Stimulated activated CD4-positive, alpha-beta T cell treated with anti-CD3 and anti-CD28 coated beads, Interleukin-2, amount 100 ng/mL, for 24 hours (primary cell): Measurements from ENCODE around the gene ETS1.

Source experiments
- DNase-seq, 2 donors: peaks; one replicate each; pipeline ENCODE4 v3.0.0-alpha.2; 2020

ETS1 gene

DNA sequence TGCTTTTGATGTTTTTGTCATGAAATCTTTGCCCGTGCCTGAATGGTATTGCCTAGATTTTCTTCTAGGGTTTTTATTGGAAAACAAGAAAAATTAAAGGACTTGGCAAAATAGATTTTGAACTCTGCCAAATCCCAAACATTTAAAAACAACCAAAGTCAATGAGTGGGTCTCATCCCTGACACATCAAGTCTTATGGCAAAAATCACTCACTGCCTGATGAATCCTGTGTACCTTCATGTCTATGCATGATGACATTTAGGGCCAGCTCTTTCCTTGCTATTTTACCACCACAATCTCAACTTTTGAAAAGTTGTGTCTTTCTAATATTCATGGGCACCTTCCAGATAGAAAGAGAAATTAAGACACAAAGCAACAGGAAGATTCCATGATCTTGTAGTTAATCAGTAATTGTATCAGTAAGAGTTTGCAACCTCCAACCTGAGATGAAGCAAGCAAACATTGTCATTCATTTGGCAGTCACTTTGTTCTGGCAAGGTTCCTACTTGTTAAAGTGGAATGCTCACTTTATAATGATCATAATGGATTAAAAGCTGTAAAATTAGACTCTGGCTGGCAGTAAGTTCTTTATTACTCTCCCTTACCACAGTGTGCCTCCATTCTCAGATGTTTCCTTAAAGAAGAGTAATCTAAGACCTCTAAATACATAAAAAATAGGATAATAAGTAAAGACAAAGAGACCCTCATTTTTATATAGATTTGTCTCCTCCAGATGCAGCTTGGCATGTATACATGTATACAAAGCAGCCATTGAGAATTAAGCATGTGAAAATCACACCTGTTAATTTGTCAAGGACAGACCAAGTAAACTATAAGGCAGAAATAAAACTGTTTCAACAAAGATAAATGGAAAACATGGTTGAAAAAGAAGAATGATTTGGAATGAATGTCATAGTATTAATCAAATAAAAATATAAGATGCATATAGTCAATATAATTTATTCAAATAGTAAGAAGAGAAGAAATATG lies 51.6 kb downstream of the ETS1 start:
- no peak for DNase-seq

DNA sequence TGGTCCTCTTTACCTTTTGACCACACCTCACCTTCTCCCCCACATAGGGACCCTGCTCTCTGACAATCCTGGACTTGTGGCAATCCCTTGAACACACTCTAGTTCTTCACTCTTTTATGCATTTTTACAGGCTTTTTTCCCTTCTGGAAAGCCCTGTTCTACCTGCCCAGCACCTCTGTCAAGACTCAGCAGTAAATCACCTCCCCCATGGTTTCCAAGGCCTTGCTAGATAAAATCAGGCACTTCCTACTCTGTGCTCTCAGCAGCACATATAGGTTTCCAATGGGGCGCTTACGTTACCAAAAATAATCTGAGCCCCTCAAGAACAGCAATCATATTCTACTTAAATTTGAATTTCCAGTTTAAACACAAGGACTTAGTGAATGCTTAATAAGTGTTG lies 53.9 kb downstream of the ETS1 start:
- no peak for DNase-seq

DNA sequence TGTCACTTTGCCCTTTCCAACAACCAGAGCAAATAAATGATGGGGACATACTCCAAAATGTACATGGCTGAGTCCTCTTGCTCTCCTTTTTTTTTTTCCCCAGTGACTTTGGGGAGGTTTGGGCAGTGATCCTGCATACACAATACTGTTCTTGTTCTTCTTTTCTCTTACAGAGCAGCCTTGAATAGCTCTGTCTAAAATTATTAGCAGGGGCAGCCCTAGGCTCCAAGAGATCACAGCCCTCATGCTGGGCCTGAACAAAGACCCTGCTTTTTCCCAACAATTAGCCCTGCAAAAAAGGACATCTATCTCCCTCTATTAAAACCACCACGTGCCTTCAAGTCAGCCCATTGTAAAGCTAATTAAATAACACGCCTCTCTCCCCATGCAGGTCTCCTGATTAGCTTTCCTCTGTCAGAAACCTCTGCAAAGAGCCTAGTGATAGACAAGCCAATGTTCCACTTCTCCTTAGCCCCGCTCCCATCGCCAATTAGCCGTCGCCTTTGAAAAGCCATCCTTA lies 54.7 kb downstream of the ETS1 start:
- DNase-seq, result no peak

DNA sequence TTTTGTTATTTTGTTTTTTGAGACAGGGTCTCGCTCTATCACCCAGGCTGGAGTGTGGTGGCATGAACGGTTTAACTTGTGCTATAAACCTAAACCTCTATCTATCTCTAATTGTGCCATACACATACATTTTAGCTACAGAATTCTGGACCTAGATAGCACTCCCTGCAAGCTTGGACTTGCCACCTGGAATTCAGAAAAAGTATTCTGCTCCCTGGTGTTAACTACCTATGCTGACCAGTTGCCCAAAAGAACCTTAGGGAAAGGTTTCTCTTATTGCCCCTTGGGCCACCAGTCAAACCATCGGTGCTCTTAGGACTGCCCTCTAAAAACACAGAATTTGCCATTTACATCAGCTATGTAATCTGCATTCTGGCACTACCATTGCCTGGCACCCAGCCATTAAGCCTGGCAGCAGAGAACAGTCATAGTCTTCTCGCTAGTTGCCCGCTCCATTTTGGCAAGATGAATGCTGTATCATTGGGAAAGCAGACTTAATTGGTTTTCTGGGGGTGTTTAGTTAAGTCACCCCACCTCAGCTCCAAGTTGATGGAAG lies 55.3 kb downstream of the ETS1 start:
- DNase-seq, result no peak

DNA sequence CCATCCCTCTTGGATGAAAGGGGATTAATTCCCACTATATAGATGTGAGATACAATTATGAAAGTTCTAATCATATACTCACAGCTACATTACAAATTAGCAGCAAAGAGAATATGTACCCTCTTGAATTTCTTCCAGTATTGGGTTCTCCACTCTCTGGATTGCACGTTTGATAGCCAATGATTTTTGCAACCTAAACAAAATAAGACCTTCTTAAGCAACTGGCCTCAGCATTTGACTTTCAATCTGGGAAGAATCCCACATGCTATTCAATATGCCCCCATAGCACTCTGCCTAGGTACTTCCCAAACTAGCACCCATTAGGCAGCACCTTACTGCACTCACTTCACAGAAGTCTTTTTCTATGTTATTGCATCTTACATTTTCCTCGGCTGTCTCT lies 55.8 kb downstream of the ETS1 start:
- no peak for DNase-seq

DNA sequence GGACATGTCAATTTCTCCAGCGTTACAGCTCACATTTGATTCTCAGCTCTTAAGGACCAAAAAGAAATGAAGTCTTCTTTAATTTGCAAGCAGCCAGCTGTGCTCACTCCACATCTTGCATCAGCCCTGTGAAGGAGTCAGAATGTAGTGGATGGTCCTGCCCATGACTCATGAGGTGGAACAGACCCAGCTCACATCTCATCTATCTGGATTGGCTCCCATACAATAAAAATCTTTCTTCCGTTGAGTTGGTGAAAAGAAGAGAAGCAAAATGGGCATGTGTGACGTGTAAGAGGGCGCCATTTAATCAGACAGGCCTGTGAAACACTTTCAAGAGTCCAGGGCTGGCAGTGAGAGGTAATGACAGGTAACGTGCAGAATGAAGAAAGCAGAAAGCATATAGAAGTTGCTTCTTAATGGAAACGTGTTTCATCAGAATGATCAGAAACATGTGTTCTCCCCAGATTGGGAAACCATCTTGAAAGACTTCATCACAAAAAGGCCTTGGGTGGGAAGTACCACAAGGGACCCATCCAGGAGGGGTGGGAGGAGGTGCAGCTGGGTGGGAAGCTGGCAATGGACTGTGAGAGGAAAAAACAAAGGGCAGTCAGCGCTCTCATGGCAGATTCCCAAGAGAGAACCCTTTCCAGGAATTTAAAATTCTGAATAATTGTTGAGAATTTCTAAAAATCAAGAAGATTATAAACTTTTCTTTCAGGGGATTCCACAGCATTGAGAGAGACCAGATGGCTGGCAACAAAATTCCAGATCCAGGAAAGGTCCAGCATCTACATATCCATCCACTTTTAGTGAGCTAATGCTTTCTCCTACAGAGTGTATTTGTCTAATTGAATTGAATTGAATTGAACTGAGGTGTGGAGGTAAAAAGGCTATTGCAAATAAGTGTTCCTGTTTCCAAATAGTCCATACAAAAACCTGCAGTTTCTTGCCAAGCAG lies 57.0 kb downstream of the ETS1 start:
- no peak for DNase-seq

DNA sequence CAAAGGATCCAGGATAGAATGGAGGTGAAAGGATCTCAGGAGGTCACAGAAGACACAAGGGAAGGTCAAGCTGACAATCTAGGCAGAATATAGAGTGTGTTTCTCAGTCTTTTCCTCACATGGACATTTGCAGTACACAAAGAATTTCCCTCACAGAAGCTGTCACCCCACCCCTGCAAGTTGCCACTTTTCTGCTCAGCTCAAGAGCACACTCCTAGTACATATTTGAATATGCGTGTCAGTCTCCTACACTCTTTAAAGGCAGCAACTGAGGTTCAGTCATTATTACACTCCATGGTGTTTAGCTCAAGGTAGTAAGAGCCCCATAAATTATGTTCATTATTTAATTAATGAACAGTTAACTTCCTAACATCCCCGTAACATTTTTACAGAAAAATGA lies 59.1 kb downstream of the ETS1 start:
- no peak for DNase-seq

DNA sequence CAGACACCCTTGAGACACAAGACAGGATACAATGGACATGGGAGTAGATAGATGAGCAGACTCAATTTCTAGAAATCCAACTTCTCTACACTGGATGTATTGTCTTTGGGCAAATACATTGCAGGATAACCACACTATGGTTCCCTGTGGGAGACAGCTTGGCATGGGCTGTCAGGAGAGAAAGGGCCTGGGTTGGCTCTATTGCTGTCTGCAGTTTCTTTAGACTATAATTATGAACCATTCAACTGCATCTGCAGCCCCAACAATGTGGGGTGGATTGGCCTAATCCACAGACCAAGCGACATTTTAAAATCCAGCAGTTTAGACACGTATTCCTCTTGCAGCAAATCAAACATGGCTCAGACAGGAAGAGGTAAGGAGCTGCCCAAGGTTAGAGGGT lies 60.3 kb downstream of the ETS1 start:
- no peak for DNase-seq

DNA sequence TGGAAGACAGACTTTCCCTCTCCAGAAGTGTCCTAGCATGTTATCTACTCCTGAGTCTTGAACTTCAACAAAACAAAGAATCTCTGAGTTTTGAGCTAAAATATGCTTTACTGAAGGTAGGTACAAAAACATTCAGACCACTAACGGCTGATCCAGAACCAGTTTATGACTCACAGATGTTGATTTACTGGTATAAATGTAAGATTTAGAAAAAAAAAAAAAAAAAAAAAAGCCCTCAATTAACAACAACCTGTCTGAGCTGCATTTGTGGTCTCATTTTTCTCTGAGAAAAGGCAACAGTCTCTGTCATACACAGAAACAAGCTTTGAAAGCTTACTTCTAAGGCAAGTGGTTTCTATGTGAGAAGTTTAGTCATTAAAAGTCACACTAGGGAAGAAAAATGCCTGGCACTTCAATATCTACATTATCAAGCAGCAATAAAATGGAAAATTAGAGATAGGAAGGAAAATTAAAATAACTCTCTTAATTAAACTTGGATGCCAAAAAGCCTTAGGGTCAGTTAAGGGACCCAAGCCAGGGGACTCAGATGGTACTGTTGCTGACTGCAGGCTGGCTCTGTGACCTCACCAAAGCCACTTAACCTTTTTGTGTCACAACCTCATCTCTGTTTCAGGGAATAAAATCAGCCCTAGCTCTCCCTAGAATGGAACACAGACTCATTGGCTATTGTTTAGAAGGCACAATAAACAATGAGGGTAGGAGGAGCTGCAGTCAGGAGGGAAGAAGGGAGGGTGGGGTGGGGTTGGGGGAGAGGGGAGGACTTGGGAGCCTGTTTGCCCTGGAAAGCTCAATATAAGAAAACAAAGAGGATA lies 61.7 kb downstream of the ETS1 start:
- no peak for DNase-seq

DNA sequence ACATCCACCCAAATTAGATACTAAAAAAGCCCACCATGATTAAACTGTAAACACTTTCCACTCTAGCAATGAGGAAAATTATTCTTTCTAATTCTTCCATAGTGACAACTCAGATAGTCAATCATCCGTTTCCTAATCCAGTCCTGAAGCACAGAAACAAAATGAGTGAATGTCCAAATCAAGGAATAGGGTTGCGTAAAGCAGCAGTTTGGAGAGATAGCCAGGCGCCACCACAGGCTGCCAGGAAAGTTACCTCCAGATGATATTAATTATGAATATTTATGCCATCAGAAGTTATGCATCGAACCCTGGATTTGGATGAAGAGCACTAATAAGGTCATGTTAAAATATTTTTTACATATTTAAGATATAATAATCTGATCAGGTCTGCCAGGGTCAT lies 63.2 kb downstream of the ETS1 start:
- no peak for DNase-seq

DNA sequence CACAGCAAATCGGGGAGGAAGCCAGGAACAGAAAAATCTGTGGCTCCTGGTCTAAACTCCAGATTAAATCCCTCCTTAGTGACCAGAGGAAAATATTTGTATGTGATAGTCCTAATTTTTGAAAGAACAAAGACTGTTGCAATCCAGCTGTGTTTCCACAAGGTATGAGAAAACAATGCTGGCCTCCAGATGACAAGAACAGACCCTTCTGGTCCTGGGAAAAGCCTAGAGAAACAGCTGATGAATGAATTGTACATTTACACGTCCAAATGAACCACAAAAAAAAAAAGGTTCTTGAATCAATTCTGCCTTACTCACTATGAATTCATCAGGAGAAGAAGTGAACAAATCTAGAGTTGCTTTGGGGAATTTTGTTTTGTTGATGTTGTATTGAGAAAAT lies 63.7 kb downstream of the ETS1 start:
- no peak for DNase-seq

DNA sequence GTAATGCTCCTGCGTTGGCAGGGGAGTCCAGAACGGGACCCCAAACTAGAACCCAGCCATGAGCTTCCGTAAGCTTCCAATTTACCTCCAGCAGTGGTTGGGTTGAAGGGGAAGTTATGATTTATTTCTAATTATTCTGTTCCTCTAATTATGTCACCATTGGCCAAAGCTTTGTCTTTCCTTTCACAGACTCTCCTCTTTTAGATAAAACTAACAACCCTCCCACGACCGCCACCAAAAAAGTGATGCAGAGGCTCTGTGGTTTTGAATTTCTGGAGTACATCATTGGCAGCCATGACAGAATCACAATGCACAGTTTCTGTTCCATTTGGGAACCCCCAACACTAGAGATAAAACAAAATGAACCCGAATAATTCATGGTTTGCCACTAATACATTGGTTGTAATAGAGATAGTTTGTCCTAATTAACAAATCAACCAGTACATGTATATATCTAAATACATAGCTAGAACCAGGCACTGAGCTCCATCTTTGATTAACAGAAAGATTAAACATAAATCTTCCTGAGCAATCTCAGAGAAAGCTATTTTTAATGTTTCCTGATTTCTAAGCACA lies 64.3 kb downstream of the ETS1 start:
- peak; percentile 70 to 80 for DNase-seq

DNA sequence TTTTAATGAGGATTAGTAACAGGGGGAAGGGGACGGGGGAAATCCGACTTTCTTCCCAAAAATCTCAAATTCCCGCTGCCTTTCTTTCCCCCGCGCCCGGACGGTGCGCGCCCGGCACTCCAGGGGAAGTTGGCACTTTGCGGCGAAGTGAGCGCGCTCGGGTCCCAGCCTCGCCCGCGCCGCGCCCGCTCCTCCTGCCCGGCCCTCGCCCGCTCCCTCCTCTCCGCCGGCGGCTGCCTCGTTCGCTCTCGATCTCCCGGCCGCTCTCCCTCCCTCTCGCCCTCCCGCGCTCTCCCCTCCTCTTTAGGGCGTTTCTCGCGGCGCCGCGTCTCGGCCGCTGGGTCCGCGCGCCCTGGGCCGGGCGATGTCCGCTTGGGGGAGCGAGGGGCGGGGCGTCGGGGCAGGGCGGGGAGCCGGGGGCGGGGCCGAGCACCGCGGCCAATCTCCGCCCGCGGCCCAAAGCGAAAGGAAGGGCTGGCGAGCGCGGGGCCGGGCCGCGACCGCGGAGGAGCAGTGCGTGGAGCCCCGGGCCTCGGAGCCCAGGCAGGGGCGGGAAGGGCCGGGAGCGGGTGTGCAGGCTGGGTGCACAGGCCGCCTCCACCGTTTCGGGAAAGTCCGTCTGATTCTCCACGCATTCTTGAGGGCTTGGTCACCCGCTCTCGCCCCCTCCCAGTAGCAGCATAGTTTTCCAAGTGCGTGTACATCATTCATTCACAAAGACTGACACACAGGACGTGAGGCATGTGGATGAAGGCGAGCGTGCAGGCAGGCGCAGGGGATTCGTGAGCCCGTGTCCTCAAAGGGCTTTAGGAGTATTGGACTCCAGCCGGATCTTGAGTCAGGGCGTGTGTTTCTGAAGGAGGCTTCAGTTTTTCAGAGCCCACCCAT lies 65.1 kb downstream of the ETS1 start:
- peak; percentile 87 to 93 for DNase-seq

DNA sequence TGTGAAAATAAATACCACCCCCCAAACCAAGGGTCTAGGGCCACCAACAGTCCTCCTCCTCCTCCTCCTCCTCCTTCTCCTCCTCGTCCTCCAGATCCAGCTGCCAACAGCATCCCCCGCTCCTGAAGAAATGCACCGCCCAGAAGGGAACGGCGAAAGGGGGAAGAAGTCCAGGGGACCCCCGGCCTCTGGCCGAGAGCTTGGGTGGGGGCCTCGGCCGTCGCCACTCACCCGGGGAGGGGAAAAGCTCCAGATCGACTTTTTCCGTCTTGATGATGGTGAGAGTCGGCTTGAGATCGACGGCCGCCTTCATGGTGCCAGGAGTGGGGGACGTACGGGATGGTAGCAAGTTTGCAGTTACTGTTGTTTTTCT lies 65.7 kb downstream of the ETS1 start:
- no peak for DNase-seq

DNA sequence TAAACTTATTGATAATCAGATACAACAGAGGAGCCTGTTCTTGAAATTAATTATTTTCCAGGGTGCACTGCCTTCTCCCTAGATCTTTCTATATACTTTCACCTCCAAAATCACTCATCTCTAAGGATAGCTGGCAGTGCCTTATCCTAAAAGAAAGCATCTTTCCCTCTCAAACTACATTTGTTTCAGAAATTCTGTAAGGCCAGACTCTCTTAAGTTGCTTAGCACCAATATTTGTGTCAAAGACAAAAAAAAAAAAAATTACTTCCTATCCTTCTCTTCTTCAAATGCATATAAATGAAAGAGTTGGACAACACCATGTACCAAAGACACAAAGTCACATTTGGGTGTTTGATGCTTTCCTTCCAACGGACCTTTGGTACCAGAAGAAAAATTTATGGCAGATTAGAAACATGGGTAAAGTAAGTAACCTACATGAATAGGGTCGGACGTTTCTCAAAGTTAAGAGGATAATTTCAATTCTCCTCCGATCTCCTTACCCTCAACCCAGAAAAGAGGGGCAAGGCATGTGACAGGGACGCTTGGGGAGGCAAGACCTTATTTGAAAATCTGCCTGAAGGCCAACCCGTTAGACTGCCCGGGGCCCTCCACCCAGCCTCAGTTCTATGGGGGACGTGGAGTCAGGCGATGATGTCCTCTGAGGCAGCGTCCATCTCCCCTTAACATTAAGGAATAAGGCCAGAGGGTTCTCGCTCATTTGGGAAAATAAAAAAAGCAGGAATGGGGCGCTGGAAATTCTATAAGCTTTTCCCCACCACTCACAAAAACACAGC lies 66.3 kb downstream of the ETS1 start:
- DNase-seq, result no peak

DNA sequence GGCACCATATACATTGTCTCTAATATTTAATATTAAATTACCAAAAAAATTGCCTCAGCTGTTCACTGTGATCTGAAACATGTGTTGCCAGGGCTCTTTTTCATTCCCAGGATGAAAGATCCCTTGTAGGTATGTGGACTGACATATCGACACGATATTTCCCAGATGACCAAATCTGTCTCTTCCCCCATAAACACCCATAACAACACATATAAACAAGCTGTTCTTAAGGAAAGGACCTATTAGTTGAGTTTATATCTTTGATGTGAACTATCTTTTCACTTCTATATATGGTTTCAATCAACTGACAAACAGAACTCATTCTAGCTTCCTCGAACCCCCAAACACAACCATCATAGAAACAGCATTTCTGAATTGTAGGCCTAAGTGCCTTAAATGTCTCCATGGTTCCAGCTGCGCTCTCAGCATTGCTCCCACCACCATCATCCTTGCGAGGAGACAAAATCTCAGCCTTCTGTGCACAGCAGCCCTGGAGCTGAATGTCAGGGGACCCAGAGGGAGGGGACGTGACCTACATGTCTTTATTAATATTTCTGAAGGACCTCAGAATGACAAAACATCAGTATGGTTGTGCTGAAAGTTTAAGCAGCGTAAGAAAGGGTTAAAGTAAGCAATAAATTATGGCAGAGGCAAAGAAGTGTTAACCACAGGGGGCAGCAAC lies 67.0 kb downstream of the ETS1 start:
- no peak for DNase-seq

DNA sequence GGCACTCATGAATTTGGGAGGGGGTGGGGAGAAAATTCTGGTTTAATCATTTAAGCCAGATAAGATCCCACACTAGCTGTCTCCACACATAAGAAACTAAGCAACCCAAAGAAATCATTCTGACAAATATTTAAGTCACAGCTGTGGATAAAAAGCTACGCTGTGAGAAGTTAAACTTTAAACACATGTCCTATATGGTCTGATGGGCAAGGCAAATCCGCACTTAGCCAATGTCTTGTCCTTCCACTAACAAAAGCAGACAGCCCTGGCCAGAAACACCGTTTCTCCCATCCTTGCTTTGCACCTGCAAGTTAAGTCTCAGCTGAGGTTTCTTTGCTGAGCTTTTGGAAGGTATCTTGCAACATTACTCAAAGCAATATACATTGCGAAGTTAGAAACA lies 68.0 kb downstream of the ETS1 start:
- DNase-seq, result no peak

DNA sequence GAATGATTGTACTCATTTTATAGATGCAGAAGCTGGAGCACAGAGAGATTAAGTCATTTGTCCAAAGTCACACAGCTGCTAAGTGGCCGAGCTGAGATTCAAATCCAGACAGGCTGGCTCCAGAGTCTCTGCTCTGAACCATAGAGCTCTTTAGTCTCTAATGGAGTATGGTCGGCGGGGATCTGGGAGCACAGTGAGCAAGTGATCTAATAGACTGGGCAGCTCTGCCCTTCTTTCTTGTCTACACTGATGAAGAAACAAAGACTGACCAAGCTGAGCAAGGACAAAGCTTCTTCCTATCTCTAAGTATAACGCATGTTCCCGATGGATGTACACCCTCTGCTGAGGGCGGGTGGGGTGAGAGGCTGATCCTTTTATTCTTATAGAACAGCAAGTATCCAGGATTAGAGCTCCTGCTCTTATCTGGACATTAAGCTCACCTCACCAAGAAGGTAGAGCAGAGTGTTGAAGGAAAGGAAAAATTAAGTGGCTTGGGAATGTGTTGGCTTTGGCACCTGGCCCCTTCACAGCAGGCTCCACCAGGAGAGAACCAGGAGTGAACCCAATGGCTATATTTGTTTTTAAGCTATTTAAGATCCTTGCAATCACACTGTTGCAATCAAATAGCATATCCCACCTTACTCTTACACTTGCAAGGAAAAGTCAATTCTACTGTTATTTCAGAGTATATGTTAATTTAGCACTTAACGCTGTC lies 68.7 kb downstream of the ETS1 start:
- no peak for DNase-seq
